Measurements from ENCODE around the gene DENND4A. TPM values are rescaled to one million over a fixed set of nuclear protein-coding genes. Genes with fewer than 3 reads are reported as not detected.

Gene DENND4A
- total and polyA plus RNA-seq, 4 donors, result 7.0 to 52.8 (median 17.4) TPM

DNA sequence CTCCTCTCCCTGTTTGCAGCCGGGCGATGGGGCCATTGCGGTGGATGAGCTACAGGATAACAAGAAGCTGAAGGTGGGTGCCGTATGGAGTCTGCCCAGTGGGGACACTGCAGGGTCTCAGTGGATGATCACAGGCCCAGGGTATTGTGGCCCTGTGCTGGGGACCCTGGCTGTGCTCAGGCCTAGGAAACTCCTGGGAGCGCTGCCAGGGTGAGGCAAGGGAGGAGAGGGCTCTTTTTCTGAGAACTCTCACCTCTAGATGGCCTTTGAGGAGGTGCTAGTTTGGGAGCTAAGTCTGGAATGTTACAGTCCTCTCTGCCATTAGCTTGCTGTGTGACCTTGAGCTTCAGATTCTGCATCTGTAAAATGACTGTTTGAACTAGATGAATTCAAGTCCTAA lies 154.0 kb downstream of the DENND4A start:
- peak; percentile 41 to 59 (median 49) for DNase-seq
- H3K36me3 ChIP-seq (ENCODE audit: control insufficient read depth in 4 of 4, insufficient read depth in 4 of 4, low read length in 4 of 4), result no peaks in the 10 kb centered on the region
- ATAC-seq (ENCODE audit: insufficient read depth, low FRiP score), result no peak

DNA sequence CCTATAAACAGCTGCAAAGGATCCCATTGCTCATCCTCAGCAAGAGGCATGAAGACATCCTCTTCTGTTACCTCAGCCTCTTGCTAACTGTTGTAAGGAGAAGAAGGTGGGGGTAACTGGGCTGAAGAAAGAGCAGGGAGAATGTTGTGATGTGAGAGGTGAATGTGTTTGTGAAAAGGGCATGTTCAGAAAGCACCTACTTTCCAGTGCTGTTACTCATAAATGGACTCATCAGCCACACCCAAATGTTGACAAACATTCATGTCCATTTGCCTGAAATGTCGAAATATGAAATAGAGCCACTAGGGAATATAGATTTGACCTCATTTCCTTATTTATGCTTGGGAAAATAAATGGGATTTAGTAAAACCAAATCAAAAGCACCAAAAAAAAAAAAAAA lies 157.7 kb downstream of the DENND4A start:
- H3K9me3 ChIP-seq (ENCODE audit: control insufficient read depth in 4 of 4, insufficient read depth in 3 of 4, low read length in 3 of 4), result no peaks in the 10 kb centered on the region
- no peak for ATAC-seq (ENCODE audit: insufficient read depth, low FRiP score)
- no peaks in the 10 kb centered on the region for H3K27me3 ChIP-seq (ENCODE audit: control insufficient read depth in 3 of 3, insufficient read depth in 3 of 3, low read length in 2 of 3)
- no peak overlapping the region for H3K9ac ChIP-seq (ENCODE audit: insufficient read depth in 1 of 2, low read length in 2 of 2)
- TF ChIP-seq, protein P1, sequence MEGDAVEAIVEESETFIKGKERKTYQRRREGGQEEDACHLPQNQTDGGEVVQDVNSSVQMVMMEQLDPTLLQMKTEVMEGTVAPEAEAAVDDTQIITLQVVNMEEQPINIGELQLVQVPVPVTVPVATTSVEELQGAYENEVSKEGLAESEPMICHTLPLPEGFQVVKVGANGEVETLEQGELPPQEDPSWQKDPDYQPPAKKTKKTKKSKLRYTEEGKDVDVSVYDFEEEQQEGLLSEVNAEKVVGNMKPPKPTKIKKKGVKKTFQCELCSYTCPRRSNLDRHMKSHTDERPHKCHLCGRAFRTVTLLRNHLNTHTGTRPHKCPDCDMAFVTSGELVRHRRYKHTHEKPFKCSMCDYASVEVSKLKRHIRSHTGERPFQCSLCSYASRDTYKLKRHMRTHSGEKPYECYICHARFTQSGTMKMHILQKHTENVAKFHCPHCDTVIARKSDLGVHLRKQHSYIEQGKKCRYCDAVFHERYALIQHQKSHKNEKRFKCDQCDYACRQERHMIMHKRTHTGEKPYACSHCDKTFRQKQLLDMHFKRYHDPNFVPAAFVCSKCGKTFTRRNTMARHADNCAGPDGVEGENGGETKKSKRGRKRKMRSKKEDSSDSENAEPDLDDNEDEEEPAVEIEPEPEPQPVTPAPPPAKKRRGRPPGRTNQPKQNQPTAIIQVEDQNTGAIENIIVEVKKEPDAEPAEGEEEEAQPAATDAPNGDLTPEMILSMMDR (IDR thresholded peaks at IDR 0.05; ENCODE audit: control extremely low read depth, extremely low read depth), result no peak
- WGBS, 2 donors, result 83 to 84% methylated on average over 1 of the region's 1 CpG
- H3K27ac ChIP-seq (ENCODE audit: low read depth in 1 of 2, low read length in 1 of 2), result no peak overlapping the region
- peaks cover 0 to 41% (median 18%) of the 10 kb centered on the region in 5 donors for H3K4me1 ChIP-seq (ENCODE audit: control insufficient read depth in 5 of 5, insufficient read depth in 5 of 5, low read length in 5 of 5)
- H3K36me3 ChIP-seq (ENCODE audit: control insufficient read depth in 4 of 4, insufficient read depth in 4 of 4, low read length in 4 of 4), result no peaks in the 10 kb centered on the region
- H3K4me3 ChIP-seq, result no peak overlapping the region
- no peak for DNase-seq

More for the DNA sequence above, 154.0 kb downstream of the DENND4A start:
- H3K4me3 ChIP-seq, result no peak overlapping the region
- no peaks in the 10 kb centered on the region for H3K9me3 ChIP-seq (ENCODE audit: control insufficient read depth in 4 of 4, insufficient read depth in 3 of 4, low read length in 3 of 4)
- TF ChIP-seq, protein P1 (IDR thresholded peaks at IDR 0.05; ENCODE audit: control extremely low read depth, extremely low read depth), result no peak
- no peaks in the 10 kb centered on the region for H3K27me3 ChIP-seq (ENCODE audit: control insufficient read depth in 3 of 3, insufficient read depth in 3 of 3, low read length in 2 of 3)
- H3K9ac ChIP-seq (ENCODE audit: insufficient read depth in 1 of 2, low read length in 2 of 2), result peak overlapping the region in 1 of 2 donors; percentile 45
- H3K4me1 ChIP-seq (ENCODE audit: control insufficient read depth in 5 of 5, insufficient read depth in 5 of 5, low read length in 5 of 5), result peaks cover 0 to 33% (median 12%) of the 10 kb centered on the region in 5 donors
- 89 to 91% methylated on average over 5 of the region's 5 CpGs for WGBS, 2 donors
- H3K27ac ChIP-seq (ENCODE audit: low read depth in 1 of 2, low read length in 1 of 2), result no peak overlapping the region

DNA sequence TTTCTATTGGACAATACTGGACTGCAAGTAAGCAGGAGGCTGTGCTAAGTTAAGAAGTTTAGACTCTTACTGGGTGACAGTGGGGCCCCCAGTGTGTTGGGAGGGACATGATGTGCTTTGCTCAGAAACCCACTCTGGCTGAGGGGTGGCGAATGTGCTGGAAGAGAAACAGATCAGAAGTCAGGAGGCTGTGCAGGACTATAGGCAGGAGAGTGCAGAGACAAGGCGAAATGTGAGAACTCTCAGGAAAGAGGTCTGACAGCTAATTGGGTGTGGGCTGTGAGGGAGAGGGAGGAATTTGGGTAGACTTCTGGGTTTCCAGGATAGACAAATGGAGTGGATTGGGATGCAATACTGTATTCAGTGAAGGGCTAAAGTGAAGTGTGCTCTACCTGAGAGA lies 158.3 kb downstream of the DENND4A start:
- H3K27ac ChIP-seq (ENCODE audit: low read depth in 1 of 2, low read length in 1 of 2), result no peak overlapping the region
- 89 to 91% methylated on average over 2 of the region's 2 CpGs for WGBS, 2 donors
- no peaks in the 10 kb centered on the region for H3K36me3 ChIP-seq (ENCODE audit: control insufficient read depth in 4 of 4, insufficient read depth in 4 of 4, low read length in 4 of 4)
- H3K4me1 ChIP-seq (ENCODE audit: control insufficient read depth in 5 of 5, insufficient read depth in 5 of 5, low read length in 5 of 5), result peaks cover 0 to 47% (median 18%) of the 10 kb centered on the region in 5 donors
- no peak for ATAC-seq (ENCODE audit: insufficient read depth, low FRiP score)
- H3K9ac ChIP-seq (ENCODE audit: insufficient read depth in 1 of 2, low read length in 2 of 2), result no peak overlapping the region
- DNase-seq, result no peak
- TF ChIP-seq, protein P1 (IDR thresholded peaks at IDR 0.05; ENCODE audit: control extremely low read depth, extremely low read depth), result no peak
- no peaks in the 10 kb centered on the region for H3K27me3 ChIP-seq (ENCODE audit: control insufficient read depth in 3 of 3, insufficient read depth in 3 of 3, low read length in 2 of 3)
- no peaks in the 10 kb centered on the region for H3K9me3 ChIP-seq (ENCODE audit: control insufficient read depth in 4 of 4, insufficient read depth in 3 of 4, low read length in 3 of 4)
- no peak overlapping the region for H3K4me3 ChIP-seq

DNA sequence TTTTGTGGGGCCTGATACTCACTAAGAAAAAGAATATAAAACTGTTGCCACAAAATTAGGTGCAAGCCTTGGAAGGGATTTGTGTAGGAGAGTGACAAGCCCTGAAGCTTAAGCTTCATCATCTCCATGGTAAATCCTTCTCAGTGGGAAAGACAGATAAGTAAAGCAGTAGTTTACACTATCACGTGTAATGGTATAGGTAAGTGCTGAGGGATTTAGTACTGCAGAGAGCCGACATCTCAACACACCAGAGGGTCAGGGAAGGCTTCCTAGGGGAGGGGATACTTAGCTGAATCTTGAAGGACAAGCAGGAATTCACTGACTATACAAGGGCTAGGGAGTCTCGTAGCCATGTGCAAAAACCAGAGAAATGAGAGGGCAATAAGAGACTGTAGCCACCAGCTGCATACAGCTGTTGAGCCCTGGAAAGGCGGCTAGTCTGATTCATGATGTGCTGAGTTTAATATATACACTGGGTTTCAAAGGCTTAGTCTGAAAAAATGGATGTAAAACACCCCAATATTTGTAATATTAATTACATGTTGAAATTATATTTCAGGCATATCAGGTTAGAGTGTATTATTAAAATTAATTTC lies 159.2 kb downstream of the DENND4A start:
- Histone ChIP-seq H3K27ac (ENCODE audit: low read depth in 1 of 2, low read length in 1 of 2) (no peak overlapping the region), H3K9me3 (ENCODE audit: control insufficient read depth in 4 of 4, insufficient read depth in 3 of 4, low read length in 3 of 4) (no peaks in the 10 kb centered on the region), H3K4me3 (no peak overlapping the region), H3K4me1 (ENCODE audit: control insufficient read depth in 5 of 5, insufficient read depth in 5 of 5, low read length in 5 of 5) (peaks cover 0 to 49% (median 12%) of the 10 kb centered on the region in 5 donors), H3K27me3 (ENCODE audit: control insufficient read depth in 3 of 3, insufficient read depth in 3 of 3, low read length in 2 of 3) (no peaks in the 10 kb centered on the region), H3K9ac (ENCODE audit: insufficient read depth in 1 of 2, low read length in 2 of 2) (peak overlapping the region in 1 of 2 donors; percentile 37), H3K36me3 (ENCODE audit: control insufficient read depth in 4 of 4, insufficient read depth in 4 of 4, low read length in 4 of 4) (no peaks in the 10 kb centered on the region)
- DNase-seq (peak; percentile 88 to 95 (median 95)), ATAC-seq (ENCODE audit: insufficient read depth, low FRiP score) (no peak)
- WGBS, 2 donors, result 75 to 83% methylated on average over 4 of the region's 4 CpGs
- TF ChIP-seq, protein P1 (IDR thresholded peaks at IDR 0.05; ENCODE audit: control extremely low read depth, extremely low read depth), result no peak

All from lung (tissue), 12 donors.